PC-9 (cell line): ENCODE data around the gene SPSB3. TPM values are rescaled to one million over a fixed set of nuclear protein-coding genes. Genes with fewer than 3 reads are reported as not detected.

Experiments
- BruUV-seq: library from RNA; stranded (reverse); fragments of 400-500 nt; replicated peaks from 2 replicates; lab custom pipeline; 2021; lab: Mats Ljungman, UMichigan
- CTCF ChIA-PET: fragments of 300-600 bp; sonication (Branson Sonifier 250); formaldehyde crosslinking; loops from one replicate; lab custom pipeline; 2022; ENCODE audit warnings: antibody characterized with exemption; lab: Charles Lee
- POLR2A ChIA-PET: fragments of 300-600 bp; sonication (Branson Sonifier 250); formaldehyde crosslinking; loops from one replicate; lab custom pipeline; 2022; ENCODE audit warnings: antibody characterized with exemption; ENCODE audit not compliant: unreplicated experiment; lab: Charles Lee
- DNase-seq, 2 experiments: peaks; one replicate each; pipeline versions ENCODE4 v3.0.0 to v3.0.0-alpha.2; 2015 to 2022; ENCODE audit warnings: mixed read lengths in 1 of 2
- H2AFZ ChIP-seq: fragments of 200-600 bp; sonication (generic); 2 replicates; pipeline ENCODE4 v1.8.1; 2017; ENCODE audit warnings: antibody characterized with exemption
- H3F3A ChIP-seq: fragments of 200-600 bp; sonication (generic); 2 replicates; pipeline ENCODE4 v1.8.1; 2017; ENCODE audit warnings: antibody characterized with exemption, mild to moderate bottlenecking, low read depth; ENCODE audit not compliant: insufficient read depth
- H3K27ac ChIP-seq: fragments of 200-600 bp; sonication (generic); 2 replicates; pipeline ENCODE4 v1.6.1; 2016; ENCODE audit warnings: mixed run types
- H3K27me3 ChIP-seq: fragments of 200-600 bp; sonication (generic); 2 replicates; pipeline ENCODE4 v1.6.1; 2016; ENCODE audit warnings: low read depth, mixed run types; ENCODE audit not compliant: insufficient read depth
- H3K36me3 ChIP-seq: fragments of 200-600 bp; sonication (generic); 2 replicates; pipeline ENCODE4 v1.6.1; 2016; ENCODE audit warnings: low read depth, mixed run types
- H3K4me1 ChIP-seq: fragments of 200-600 bp; sonication (generic); replicated peaks from 2 replicates; pipeline ENCODE4 v1.6.1; 2016; ENCODE audit warnings: mixed run types; ENCODE audit not compliant: insufficient read depth
- H3K4me2 ChIP-seq: fragments of 200-600 bp; sonication (generic); 2 replicates; pipeline ENCODE4 v1.6.1; 2017; ENCODE audit warnings: mixed run types
- H3K4me3 ChIP-seq: fragments of 200-600 bp; sonication (generic); 2 replicates; pipeline ENCODE4 v1.6.1; 2016; ENCODE audit warnings: mixed run types
- H3K79me2 ChIP-seq: fragments of 200-600 bp; sonication (generic); 2 replicates; pipeline ENCODE4 v1.6.1; 2017; ENCODE audit warnings: low read depth, mixed run types
- H3K9me2 ChIP-seq: fragments of 200-600 bp; sonication (generic); 2 replicates; pipeline ENCODE4 v1.8.1; 2017; ENCODE audit warnings: mild to moderate bottlenecking; ENCODE audit not compliant: insufficient read depth
- H3K9me3 ChIP-seq: fragments of 200-600 bp; sonication (generic); 2 replicates; pipeline ENCODE4 v1.8.1; 2016; ENCODE audit warnings: low read depth; ENCODE audit not compliant: insufficient read depth
- H4K20me1 ChIP-seq: fragments of 200-600 bp; sonication (generic); 2 replicates; pipeline ENCODE4 v1.8.1; 2017; ENCODE audit not compliant: insufficient read depth
- EZH2 ChIP-seq: fragments of 200-600 bp; sonication (generic); IDR thresholded peaks from 2 replicates; pipeline ENCODE4 v1.8.0; 2017; ENCODE audit warnings: antibody characterized with exemption, low read depth
- intact Hi-C: fragments of 100-400 bp; cut with micrococcal nuclease; formaldehyde crosslinking; loops from one replicate; pipeline ENCODE4 v1.10.0; 2022; ENCODE audit not compliant: unreplicated experiment
- total RNA-seq: library from RNA; stranded (reverse); gene quantifications from 2 replicates; pipeline ENCODE4 v1.2.3, GENCODE V29; 2021
- TF ChIP-seq, protein P1 (sequence below): fragments of 200-600 bp; sonication (generic); conservative IDR thresholded peaks from 2 replicates; pipeline ENCODE4 v1.6.1; 2017; ENCODE audit warnings: mixed run types, antibody characterized with exemption, mild to moderate bottlenecking, moderate library complexity

The SPSB3 gene
- total RNA-seq, 1 experiment from 2014 or later, result 58.2 TPM

DNA sequence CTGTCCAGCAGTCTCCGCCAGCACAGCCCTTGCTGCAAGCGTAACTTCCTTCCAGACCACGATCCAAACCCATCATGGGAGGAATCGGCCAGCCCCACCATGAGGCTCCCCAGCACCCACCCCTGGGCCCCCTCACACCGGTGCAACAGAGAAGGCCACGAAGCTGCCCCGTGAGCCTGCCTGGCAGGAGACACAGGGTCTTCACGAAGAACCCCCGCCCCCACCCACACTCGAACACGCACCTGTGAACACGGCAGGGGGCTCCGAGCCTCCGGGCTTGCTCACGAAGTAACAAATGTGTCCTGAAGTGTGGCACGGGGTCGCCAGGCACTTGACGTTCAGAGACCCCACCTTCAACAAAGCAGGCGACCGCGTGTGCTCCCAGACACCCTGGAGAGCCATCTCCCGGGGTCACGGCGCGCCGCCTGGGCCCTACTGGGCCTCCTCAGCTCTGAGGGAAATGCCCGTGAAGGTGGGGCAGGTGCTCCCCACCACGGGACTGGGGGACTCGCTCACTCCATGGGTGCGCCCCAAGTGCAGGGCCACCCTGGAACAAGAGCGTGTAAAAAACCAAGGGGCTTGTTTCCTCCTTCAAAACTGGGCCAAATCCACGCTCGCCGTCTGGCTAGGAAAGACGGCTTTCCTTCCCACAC, 36.6 kb upstream of the SPSB3 start:
- no peak overlapping the region for H3K27ac ChIP-seq
- no peaks in the 10 kb centered on the region for H3K4me1 ChIP-seq
- 0 out of 2 replicates have a peak, but pooled peaks cover 6% of the 10 kb centered on the region for H3K36me3 ChIP-seq
- no peaks in the 10 kb centered on the region for H3K27me3 ChIP-seq
- ChIA-PET CTCF (no interaction called here), POLR2A (no interaction called here)
- H3K9me2 ChIP-seq, result no peaks in the 10 kb centered on the region
- no peak overlapping the region for H3K4me2 ChIP-seq
- H3K79me2 ChIP-seq, result no peaks in the 10 kb centered on the region
- TF ChIP-seq, protein P1, sequence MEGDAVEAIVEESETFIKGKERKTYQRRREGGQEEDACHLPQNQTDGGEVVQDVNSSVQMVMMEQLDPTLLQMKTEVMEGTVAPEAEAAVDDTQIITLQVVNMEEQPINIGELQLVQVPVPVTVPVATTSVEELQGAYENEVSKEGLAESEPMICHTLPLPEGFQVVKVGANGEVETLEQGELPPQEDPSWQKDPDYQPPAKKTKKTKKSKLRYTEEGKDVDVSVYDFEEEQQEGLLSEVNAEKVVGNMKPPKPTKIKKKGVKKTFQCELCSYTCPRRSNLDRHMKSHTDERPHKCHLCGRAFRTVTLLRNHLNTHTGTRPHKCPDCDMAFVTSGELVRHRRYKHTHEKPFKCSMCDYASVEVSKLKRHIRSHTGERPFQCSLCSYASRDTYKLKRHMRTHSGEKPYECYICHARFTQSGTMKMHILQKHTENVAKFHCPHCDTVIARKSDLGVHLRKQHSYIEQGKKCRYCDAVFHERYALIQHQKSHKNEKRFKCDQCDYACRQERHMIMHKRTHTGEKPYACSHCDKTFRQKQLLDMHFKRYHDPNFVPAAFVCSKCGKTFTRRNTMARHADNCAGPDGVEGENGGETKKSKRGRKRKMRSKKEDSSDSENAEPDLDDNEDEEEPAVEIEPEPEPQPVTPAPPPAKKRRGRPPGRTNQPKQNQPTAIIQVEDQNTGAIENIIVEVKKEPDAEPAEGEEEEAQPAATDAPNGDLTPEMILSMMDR, result no peak
- TF ChIP-seq EZH2, result no peak
- no peak for DNase-seq
- H3K9me3 ChIP-seq, result no peaks in the 10 kb centered on the region
- no peaks in the 10 kb centered on the region for H4K20me1 ChIP-seq
- peaks cover 6% of the 10 kb centered on the region; the same call in 1 of the 2 replicates for H3F3A ChIP-seq
- H2AFZ ChIP-seq, result no peak overlapping the region
- no TSS peak for BruUV-seq
- no peak overlapping the region for H3K4me3 ChIP-seq
- intact Hi-C loops, result no loop called here

DNA sequence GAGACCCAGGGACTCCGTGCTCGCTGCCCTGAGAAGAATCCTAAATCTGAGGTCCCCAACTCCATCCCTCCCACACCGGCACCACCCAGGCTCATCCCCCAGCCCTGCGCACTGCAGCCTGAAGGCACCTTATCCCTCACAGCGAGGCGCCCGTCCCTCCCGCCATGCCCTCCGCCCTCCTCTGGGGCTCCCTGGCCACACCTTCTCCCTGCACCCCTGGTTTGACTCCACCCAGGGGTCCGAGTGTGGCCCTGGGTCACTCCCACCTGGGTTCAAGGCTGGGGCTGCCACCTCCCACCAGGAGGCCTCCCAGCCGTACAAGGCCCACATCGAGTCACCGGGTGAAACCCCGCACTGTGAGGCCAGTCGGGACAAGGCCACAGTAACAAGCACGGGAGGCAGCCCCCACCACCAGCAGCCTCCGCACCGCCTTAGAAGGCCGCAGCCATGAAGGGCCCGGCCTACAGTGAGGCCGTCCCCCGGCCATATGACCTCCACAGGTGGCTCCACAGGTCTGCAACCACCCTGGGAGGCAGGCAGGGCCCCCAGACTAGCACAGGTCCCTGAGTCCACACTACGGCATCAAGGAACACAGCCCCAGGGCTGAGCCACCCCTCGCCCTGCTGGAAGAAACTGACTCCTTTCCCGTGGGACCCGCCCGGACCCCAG, 36.0 kb upstream of the SPSB3 start:
- Histone ChIP-seq H3K79me2 (no peaks in the 10 kb centered on the region), H3F3A (peaks cover 9% of the 10 kb centered on the region; the same call in 1 of the 2 replicates), H4K20me1 (no peaks in the 10 kb centered on the region), H3K9me3 (no peaks in the 10 kb centered on the region), H2AFZ (no peak overlapping the region), H3K4me2 (no peak overlapping the region), H3K27me3 (no peaks in the 10 kb centered on the region), H3K4me1 (no peaks in the 10 kb centered on the region), H3K4me3 (no peak overlapping the region), H3K36me3 (0 out of 2 replicates have a peak, but pooled peaks cover 6% of the 10 kb centered on the region), H3K9me2 (no peaks in the 10 kb centered on the region), H3K27ac (no peak overlapping the region)
- TF ChIP-seq EZH2, result no peak
- no peak for DNase-seq
- intact Hi-C loops, result no loop called here
- CTCF ChIA-PET, result no interaction called here
- POLR2A ChIA-PET, result no interaction called here
- BruUV-seq, result no TSS peak

DNA sequence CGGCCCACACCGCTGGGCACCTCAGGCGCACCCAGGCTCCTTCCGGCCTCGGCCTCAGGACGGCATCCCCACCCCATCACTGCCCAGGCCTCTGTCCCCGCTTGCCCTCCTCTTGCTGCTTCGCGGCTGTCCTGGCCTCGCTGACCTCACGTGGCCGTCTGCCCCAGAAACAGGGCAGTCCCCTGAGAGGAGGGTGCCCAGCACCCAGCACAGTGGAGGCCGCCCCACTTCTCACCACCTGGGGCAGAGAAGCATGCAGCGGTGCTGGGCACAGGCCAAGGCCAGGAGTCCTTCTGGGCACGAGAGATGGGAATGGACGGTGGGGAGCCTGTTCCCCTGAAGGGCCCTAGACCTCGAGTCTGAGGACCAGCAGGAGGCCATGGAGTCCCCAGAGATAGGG, 35.3 kb upstream of the SPSB3 start:
- no peaks in the 10 kb centered on the region for H3K4me1 ChIP-seq
- H2AFZ ChIP-seq, result no peak overlapping the region
- H3K9me3 ChIP-seq, result no peaks in the 10 kb centered on the region
- no peaks in the 10 kb centered on the region for H4K20me1 ChIP-seq
- ChIA-PET POLR2A (no interaction called here), CTCF (no interaction called here)
- BruUV-seq, result no TSS peak
- 0 out of 2 replicates have a peak, but pooled peaks cover 6% of the 10 kb centered on the region for H3K36me3 ChIP-seq
- no peak overlapping the region for H3K4me3 ChIP-seq
- no peaks in the 10 kb centered on the region for H3K27me3 ChIP-seq
- no peak for DNase-seq
- TF ChIP-seq, protein P1, result no peak
- TF ChIP-seq EZH2, result no peak
- H3K4me2 ChIP-seq, result no peak overlapping the region
- no peaks in the 10 kb centered on the region for H3K79me2 ChIP-seq
- intact Hi-C loops, result no loop called here
- H3F3A ChIP-seq, result peaks cover 9% of the 10 kb centered on the region; the same call in 1 of the 2 replicates
- no peaks in the 10 kb centered on the region for H3K9me2 ChIP-seq
- H3K27ac ChIP-seq, result no peak overlapping the region
